Measurements from ENCODE around the gene KAZALD1. TPM values are rescaled to one million over a fixed set of nuclear protein-coding genes. Genes with fewer than 3 reads are reported as not detected.

Gene KAZALD1
- total RNA-seq, 1 experiment from 2014 or later = 12.5 TPM

GRCh38 chr10:101021239-101021638 lies 40.5 kb upstream of the KAZALD1 start:
- ChIA-PET POLR2A (ENCODE audit: low non-redundant PET) (no interaction called here), CTCF (interaction anchor here (0.6 kb wide), 2 partner anchors 20 to 58 kb away, joined by 4 read pairs; no protein-coding TSS in a partner anchor)
- Histone ChIP-seq H3K27ac (ENCODE audit: low read depth, low read length, poor library complexity, severe bottlenecking) (no peak overlapping the region), H3K9me3 (ENCODE audit: low read depth, low read length, poor library complexity, severe bottlenecking) (no peaks in the 10 kb centered on the region), H3K36me3 (ENCODE audit: insufficient read depth, low read length, poor library complexity, severe bottlenecking) (no peaks in the 10 kb centered on the region), H3K4me1 (ENCODE audit: insufficient read depth, low read length, poor library complexity, severe bottlenecking) (no peaks in the 10 kb centered on the region), H3K27me3 (replicated peaks; ENCODE audit: insufficient read depth, low read depth, low read length, poor library complexity) (no peaks in the 10 kb centered on the region), H3K4me3 (ENCODE audit: low read depth, low read length, poor library complexity, severe bottlenecking) (no peak overlapping the region)
- no TSS peak for BruUV-seq (replicated peaks)
- intact Hi-C loops (cut with micrococcal nuclease; ENCODE audit: unreplicated experiment) = no loop called here
- TF ChIP-seq EZH2 (IDR thresholded peaks at IDR 0.05; ENCODE audit: borderline replicate concordance, low read depth, low read length, poor library complexity, severe bottlenecking) (no peak), CTCF (conservative IDR thresholded peaks at IDR 0.05; ENCODE audit: low read depth, low read length) (no peak)
- no peak for DNase-seq (ENCODE audit: low spot score)

- no peak overlapping the region for H3K27ac ChIP-seq (ENCODE audit: low read depth, low read length, poor library complexity, severe bottlenecking)
- ChIA-PET POLR2A (ENCODE audit: low non-redundant PET) (no interaction called here), CTCF (interaction anchor here (0.6 kb wide), 1 partner anchor 57 kb away, joined by 4 read pairs; no protein-coding TSS in a partner anchor)
- BruUV-seq (replicated peaks) = no TSS peak
- no peak for TF ChIP-seq CTCF (conservative IDR thresholded peaks at IDR 0.05; ENCODE audit: low read depth, low read length)
- no peak for TF ChIP-seq EZH2 (IDR thresholded peaks at IDR 0.05; ENCODE audit: borderline replicate concordance, low read depth, low read length, poor library complexity, severe bottlenecking)
- no peaks in the 10 kb centered on the region for H3K4me1 ChIP-seq (ENCODE audit: insufficient read depth, low read length, poor library complexity, severe bottlenecking)
- intact Hi-C loops (cut with micrococcal nuclease; ENCODE audit: unreplicated experiment) = no loop called here
- no peaks in the 10 kb centered on the region for H3K36me3 ChIP-seq (ENCODE audit: insufficient read depth, low read length, poor library complexity, severe bottlenecking)
- H3K27me3 ChIP-seq (replicated peaks; ENCODE audit: insufficient read depth, low read depth, low read length, poor library complexity) = no peaks in the 10 kb centered on the region
- H3K9me3 ChIP-seq (ENCODE audit: low read depth, low read length, poor library complexity, severe bottlenecking) = no peaks in the 10 kb centered on the region
- no peak overlapping the region for H3K4me3 ChIP-seq (ENCODE audit: low read depth, low read length, poor library complexity, severe bottlenecking)
- no peak for DNase-seq (ENCODE audit: low spot score)
Measured at GRCh38 chr10:101021692-101022251, 40.0 kb upstream of the KAZALD1 start.

DNA sequence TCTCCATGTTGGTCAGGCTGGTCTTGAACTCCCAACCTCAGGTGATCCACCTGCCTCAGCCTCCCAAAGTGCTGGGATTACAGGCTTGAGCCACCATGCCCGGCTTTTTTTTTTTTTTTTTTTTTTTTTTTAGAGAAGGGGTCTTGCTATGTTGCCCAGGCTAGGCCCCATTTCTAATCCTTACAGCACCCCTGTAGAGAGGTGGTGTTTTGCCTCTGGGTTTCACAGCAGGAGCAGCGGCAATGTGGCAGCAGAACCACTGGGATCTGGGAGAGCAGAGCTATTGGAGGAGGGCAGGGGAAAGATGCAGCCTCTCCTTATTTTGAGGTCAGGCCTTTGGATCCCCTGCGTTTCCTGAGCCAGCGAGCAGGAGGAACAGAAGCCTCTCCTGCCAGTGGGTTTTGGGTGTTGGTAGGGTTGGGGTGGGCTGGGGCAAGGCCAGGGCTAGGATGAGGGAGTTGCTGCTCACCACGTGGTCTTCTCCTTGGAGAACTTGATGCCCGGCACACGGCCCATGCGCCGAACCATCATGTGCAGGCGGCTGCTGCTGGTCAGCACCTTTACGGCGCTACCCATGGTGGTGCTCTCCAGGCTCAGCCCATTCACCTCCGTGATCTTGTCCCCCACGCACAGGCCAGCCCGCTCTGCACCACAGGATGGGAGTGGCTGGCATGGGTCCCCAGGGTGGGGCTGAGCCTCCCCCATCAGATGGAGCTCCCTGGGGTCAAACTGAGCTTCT lies 38.7 kb upstream of the KAZALD1 start:
- H3K27ac ChIP-seq (ENCODE audit: low read depth, low read length, poor library complexity, severe bottlenecking) = no peak overlapping the region
- H3K4me1 ChIP-seq (ENCODE audit: insufficient read depth, low read length, poor library complexity, severe bottlenecking) = no peaks in the 10 kb centered on the region
- H3K36me3 ChIP-seq (ENCODE audit: insufficient read depth, low read length, poor library complexity, severe bottlenecking) = no peaks in the 10 kb centered on the region
- CTCF ChIA-PET = no interaction called here
- POLR2A ChIA-PET (ENCODE audit: low non-redundant PET) = no interaction called here
- TF ChIP-seq EZH2 (IDR thresholded peaks at IDR 0.05; ENCODE audit: borderline replicate concordance, low read depth, low read length, poor library complexity, severe bottlenecking) (no peak), CTCF (conservative IDR thresholded peaks at IDR 0.05; ENCODE audit: low read depth, low read length) (no peak)
- no peak for DNase-seq (ENCODE audit: low spot score)
- H3K9me3 ChIP-seq (ENCODE audit: low read depth, low read length, poor library complexity, severe bottlenecking) = no peaks in the 10 kb centered on the region
- BruUV-seq (replicated peaks) = no TSS peak
- H3K4me3 ChIP-seq (ENCODE audit: low read depth, low read length, poor library complexity, severe bottlenecking) = no peak overlapping the region
- no peaks in the 10 kb centered on the region for H3K27me3 ChIP-seq (replicated peaks; ENCODE audit: insufficient read depth, low read depth, low read length, poor library complexity)
- intact Hi-C loops (cut with micrococcal nuclease; ENCODE audit: unreplicated experiment) = no loop called here

Data from A673 (cell line).